RWPE2 (cell line): Measurements from ENCODE around the gene CNOT10.
"Not testable (repeated sequence)": the region's sequence is repeated elsewhere in the genome, so short reads cannot be mapped to it uniquely, and the experiment has no call there.

Source experiments
- ATAC-seq: fragments of 200-7000 bp; cut with Tn5 transposase; 3 replicates; pipeline ENCODE4 v1.9.1; 2021; ENCODE audit warnings: low read depth
- DNase-seq: peaks from one replicate; pipeline ENCODE4 v3.0.0-alpha.2; 2020; ENCODE audit warnings: low spot score
- H3K27ac ChIP-seq: fragments of 450-650 bp; 2 replicates; pipeline ENCODE4 v1.5.1; 2017; ENCODE audit warnings: mild to moderate bottlenecking; ENCODE audit not compliant: poor library complexity, severe bottlenecking
- H3K27me3 ChIP-seq: fragments of 250-450 bp; sonication (Bioruptor Pico); 2 replicates; pipeline ENCODE4 v1.5.1; 2021; ENCODE audit warnings: mild to moderate bottlenecking, moderate library complexity; ENCODE audit not compliant: insufficient read depth, poor library complexity, severe bottlenecking
- H3K36me3 ChIP-seq: fragments of 250-450 bp; sonication (Bioruptor Pico); 2 replicates; pipeline ENCODE4 v1.5.1; 2020; ENCODE audit warnings: low read depth, mild to moderate bottlenecking, moderate library complexity
- H3K4me1 ChIP-seq: fragments of 250-450 bp; sonication (Bioruptor Pico); 2 replicates; pipeline ENCODE4 v1.5.1; 2021; ENCODE audit warnings: mild to moderate bottlenecking, moderate library complexity; ENCODE audit not compliant: insufficient read depth, poor library complexity, severe bottlenecking
- H3K4me3 ChIP-seq: fragments of 250-450 bp; sonication (Bioruptor Pico); 2 replicates; pipeline ENCODE4 v1.5.1; 2021; ENCODE audit warnings: mild to moderate bottlenecking, moderate library complexity; ENCODE audit not compliant: severe bottlenecking
- H3K9me3 ChIP-seq: fragments of 250-450 bp; sonication (Bioruptor Pico); 2 replicates; pipeline ENCODE4 v1.5.1; 2021; ENCODE audit warnings: mild to moderate bottlenecking, moderate library complexity; ENCODE audit not compliant: severe bottlenecking
- TF ChIP-seq, protein P1 (sequence below): fragments of 450-650 bp; IDR thresholded peaks from one replicate; pipeline ENCODE4 v1.5.1; 2017; ENCODE audit warnings: mild to moderate bottlenecking, moderate library complexity; ENCODE audit not compliant: poor library complexity, severe bottlenecking

CNOT10 gene

DNA sequence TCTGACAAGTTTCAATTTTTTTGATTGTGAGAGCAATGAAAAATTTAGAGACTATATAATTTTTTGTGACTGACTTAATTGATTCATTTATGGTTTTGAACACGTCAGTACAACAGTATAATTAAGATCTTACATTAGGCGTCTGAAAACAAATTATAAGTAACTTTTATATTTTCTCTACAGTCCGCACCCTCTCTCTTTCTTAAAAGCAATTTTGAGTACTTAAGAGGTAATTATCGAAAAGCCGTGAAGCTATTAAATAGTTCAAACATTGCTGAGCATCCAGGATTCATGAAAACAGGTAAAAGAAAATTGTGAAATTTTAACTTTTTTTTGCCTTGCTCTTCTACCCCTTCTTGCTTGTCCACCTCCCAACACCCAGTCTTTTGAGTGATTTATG, 34.9 kb downstream of the CNOT10 start:
- H3K27ac ChIP-seq = no peak overlapping the region
- TF ChIP-seq, protein P1, sequence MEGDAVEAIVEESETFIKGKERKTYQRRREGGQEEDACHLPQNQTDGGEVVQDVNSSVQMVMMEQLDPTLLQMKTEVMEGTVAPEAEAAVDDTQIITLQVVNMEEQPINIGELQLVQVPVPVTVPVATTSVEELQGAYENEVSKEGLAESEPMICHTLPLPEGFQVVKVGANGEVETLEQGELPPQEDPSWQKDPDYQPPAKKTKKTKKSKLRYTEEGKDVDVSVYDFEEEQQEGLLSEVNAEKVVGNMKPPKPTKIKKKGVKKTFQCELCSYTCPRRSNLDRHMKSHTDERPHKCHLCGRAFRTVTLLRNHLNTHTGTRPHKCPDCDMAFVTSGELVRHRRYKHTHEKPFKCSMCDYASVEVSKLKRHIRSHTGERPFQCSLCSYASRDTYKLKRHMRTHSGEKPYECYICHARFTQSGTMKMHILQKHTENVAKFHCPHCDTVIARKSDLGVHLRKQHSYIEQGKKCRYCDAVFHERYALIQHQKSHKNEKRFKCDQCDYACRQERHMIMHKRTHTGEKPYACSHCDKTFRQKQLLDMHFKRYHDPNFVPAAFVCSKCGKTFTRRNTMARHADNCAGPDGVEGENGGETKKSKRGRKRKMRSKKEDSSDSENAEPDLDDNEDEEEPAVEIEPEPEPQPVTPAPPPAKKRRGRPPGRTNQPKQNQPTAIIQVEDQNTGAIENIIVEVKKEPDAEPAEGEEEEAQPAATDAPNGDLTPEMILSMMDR = no peak
- no peaks in the 10 kb centered on the region for H3K27me3 ChIP-seq
- peaks cover 49% of the 10 kb centered on the region for H3K36me3 ChIP-seq
- no peaks in the 10 kb centered on the region for H3K4me1 ChIP-seq
- H3K4me3 ChIP-seq = no peak overlapping the region
- no peaks in the 10 kb centered on the region for H3K9me3 ChIP-seq
- ATAC-seq (no peak), DNase-seq (no peak)

- H3K27ac ChIP-seq = no peak overlapping the region
- H3K36me3 ChIP-seq = peaks cover 55% of the 10 kb centered on the region
- no peaks in the 10 kb centered on the region for H3K9me3 ChIP-seq
- H3K4me3 ChIP-seq = no peak overlapping the region
- peak; percentile 61; the same call in 1 of the 3 replicates for ATAC-seq
- DNase-seq = no peak
- no peaks in the 10 kb centered on the region for H3K4me1 ChIP-seq
- TF ChIP-seq, protein P1 = no peak
- no peaks in the 10 kb centered on the region for H3K27me3 ChIP-seq
Measured at GRCh38 chr3:32725721-32726120, 40.7 kb downstream of the CNOT10 start.

GRCh38 chr3:32733631-32734229, 48.7 kb downstream of the CNOT10 start:
- DNase-seq = no peak
- H3K4me3 ChIP-seq = no peak overlapping the region
- H3K36me3 ChIP-seq = peaks cover 63% of the 10 kb centered on the region

DNA sequence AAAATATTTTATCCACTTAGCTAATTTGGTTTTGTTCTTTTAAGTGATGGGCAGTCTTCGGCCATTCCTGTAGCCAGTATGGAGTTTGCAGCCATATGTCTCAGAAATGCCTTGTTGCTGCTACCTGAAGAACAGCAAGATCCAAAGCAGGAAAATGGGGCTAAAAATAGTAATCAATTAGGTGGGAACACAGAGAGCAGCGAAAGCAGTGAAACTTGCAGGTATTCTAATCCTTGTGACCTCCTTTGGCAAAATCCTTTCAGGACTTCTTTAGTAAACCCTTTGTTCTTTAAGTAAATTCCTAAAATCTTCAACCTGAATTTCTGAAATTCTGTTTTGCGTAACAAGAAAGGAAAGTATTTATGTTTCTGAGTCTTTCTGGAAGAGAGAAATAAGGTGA, 49.8 kb downstream of the CNOT10 start:
- no peak overlapping the region for H3K27ac ChIP-seq
- no peak overlapping the region for H3K4me3 ChIP-seq
- DNase-seq (no peak), ATAC-seq (no peak)
- TF ChIP-seq, protein P1 = no peak
- H3K4me1 ChIP-seq = no peaks in the 10 kb centered on the region
- H3K36me3 ChIP-seq = peaks cover 59% of the 10 kb centered on the region
- H3K9me3 ChIP-seq = no peaks in the 10 kb centered on the region
- H3K27me3 ChIP-seq = no peaks in the 10 kb centered on the region

More at GRCh38 chr3:32733631-32734229, 48.7 kb downstream of the CNOT10 start:
- H3K27me3 ChIP-seq = no peaks in the 10 kb centered on the region
- 0 out of 3 replicates have a peak, but pooled peaks have one; percentile 41 for ATAC-seq
- TF ChIP-seq, protein P1 = peak; percentile 81
- no peaks in the 10 kb centered on the region for H3K4me1 ChIP-seq
- no peaks in the 10 kb centered on the region for H3K9me3 ChIP-seq
- no peak overlapping the region for H3K27ac ChIP-seq

DNA sequence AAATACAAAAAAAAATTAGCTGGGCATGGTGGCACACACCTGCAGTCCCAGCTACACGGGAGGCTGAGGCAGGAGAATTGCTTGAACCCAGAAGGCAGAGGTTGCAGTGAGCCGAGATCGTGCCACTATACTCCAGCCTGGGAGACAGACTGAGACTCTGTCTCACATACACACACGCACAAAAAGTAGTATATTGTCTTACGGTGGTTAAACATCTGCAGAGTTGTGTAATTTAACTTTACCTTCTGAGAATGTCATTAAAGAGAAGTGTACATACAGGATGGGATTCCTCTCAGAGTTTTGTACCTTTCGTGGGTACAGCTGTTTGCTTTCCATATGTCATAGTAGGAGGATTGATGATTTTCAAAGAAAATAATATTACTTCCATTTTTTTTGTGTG, 58.5 kb downstream of the CNOT10 start:
- not testable (repeated sequence) for ATAC-seq

More for the DNA sequence above, 58.5 kb downstream of the CNOT10 start:
- H3K27me3 ChIP-seq, H3K4me3 ChIP-seq, H3K4me1 ChIP-seq, H3K9me3 ChIP-seq, DNase-seq, H3K27ac ChIP-seq: not testable (repeated sequence)
- peaks cover 23% of the 10 kb centered on the region for H3K36me3 ChIP-seq
